Gastrocnemius medialis (tissue), 4 donors: ENCODE data around the gene POLDIP3.

Experiments used
- CTCF ChIP-seq, 5 experiments: fragments of 450-650 bp in 3 of 5; fragments of 200-600 bp in 2 of 5; sonication (generic) in 2 of 5; IDR thresholded peaks in 4 of 5; conservative IDR thresholded peaks in 1 of 5; 1 replicate in 4 of 5; 2 replicates in 1 of 5; pipeline ENCODE4 v1.5.1; 2016 to 2019; ENCODE audit warnings: antibody characterized with exemption in 5 of 5, mild to moderate bottlenecking in 3 of 5, moderate library complexity in 3 of 5
- POLR2A ChIP-seq, 2 donors: fragments of 450-650 bp; IDR thresholded peaks; one replicate each; pipeline ENCODE4 v1.6.1; 2017; ENCODE audit warnings: antibody characterized with exemption in 2 of 2, mild to moderate bottlenecking in 2 of 2, moderate library complexity in 2 of 2

DNA sequence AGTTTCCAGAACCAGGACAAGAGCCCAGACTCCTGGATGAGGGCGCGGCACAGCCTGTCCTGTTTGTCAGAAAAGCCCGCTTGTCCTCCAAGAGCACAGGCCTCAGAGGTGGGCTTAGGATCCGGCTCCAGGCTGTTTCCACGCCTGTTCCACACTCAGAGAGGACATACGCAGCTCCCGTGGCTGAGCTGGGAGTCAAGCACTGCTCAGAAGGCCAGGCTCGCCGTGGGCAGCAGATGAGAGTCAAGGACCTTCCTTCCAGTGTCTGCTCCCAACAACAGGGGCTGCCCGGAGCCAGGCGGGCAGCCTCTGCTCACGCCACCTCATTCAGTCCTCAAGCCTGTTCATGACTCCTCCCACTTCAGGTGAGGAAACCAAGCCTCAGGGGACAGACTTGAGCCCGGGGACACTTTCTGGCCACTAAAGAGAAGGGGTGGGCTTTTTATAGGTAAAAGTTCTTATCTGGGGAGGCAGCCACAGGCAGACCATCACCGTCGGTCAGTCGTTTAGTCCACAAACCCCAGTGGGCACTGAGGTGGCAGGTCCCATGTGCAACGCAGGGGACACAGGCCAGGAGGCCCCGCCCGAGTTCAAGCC, 30.8 kb upstream of the POLDIP3 start:
- no peak for TF ChIP-seq CTCF (IDR thresholded peaks at IDR 0.05 in 4 of 5, conservative IDR thresholded peaks at IDR 0.05 in 1 of 5)
- peak in 1 of 2 donors; percentile 22 for TF ChIP-seq POLR2A (IDR thresholded peaks at IDR 0.05)
